HEK293T (cell line): ENCODE measurements around the gene BABAM1.
A peak's percentile ranks its signal among the peaks of the same experiment; 100 is the strongest.

ENCODE experiments used
- CTCF ChIA-PET: fragments of 350-600 bp; formaldehyde crosslinking; extraction: SDS; loops from one replicate; lab custom pipeline; 2021; ENCODE audit warnings: antibody characterized with exemption, inconsistent platforms; lab: Yijun Ruan, JAX
- POLR2A ChIA-PET: fragments of 350-600 bp; formaldehyde crosslinking; extraction: SDS; loops from one replicate; lab custom pipeline; 2020; ENCODE audit warnings: antibody characterized with exemption, inconsistent platforms; lab: Yijun Ruan, JAX
- DNase-seq: peaks from one replicate; pipeline ENCODE4 v3.0.0; 2012; ENCODE audit warnings: mixed read lengths; ENCODE audit errors: extremely low spot score
- ARNT ChIP-seq: fragments of 450-650 bp; IDR thresholded peaks from 2 replicates; pipeline ENCODE4 v1.6.1; 2017; ENCODE audit warnings: mild to moderate bottlenecking
- BHLHE40 ChIP-seq: fragments of 450-650 bp; IDR thresholded peaks from 2 replicates; pipeline ENCODE4 v1.6.1; 2016; ENCODE audit warnings: mild to moderate bottlenecking, moderate library complexity, borderline replicate concordance
- CTBP1 ChIP-seq: fragments of 450-650 bp; IDR thresholded peaks from 2 replicates; pipeline ENCODE4 v1.6.1; 2016; ENCODE audit warnings: borderline replicate concordance
- ELF4 ChIP-seq: fragments of 450-650 bp; IDR thresholded peaks from 2 replicates; pipeline ENCODE4 v1.6.1; 2017; ENCODE audit warnings: antibody characterized with exemption
- FOXA1 ChIP-seq: fragments of 450-650 bp; IDR thresholded peaks from 2 replicates; pipeline ENCODE4 v1.6.1; 2016; ENCODE audit warnings: mild to moderate bottlenecking
- FOXK2 ChIP-seq: fragments of 450-650 bp; IDR thresholded peaks from 2 replicates; pipeline ENCODE4 v1.6.1; 2016; ENCODE audit warnings: mild to moderate bottlenecking
- FOXM1 ChIP-seq: fragments of 450-650 bp; IDR thresholded peaks from 2 replicates; pipeline ENCODE4 v1.6.1; 2017; ENCODE audit warnings: mild to moderate bottlenecking, borderline replicate concordance
- HDGF ChIP-seq: fragments of 450-650 bp; IDR thresholded peaks from 2 replicates; pipeline ENCODE4 v1.6.1; 2017; ENCODE audit warnings: antibody characterized with exemption, borderline replicate concordance
- L3MBTL2 ChIP-seq: fragments of 450-650 bp; conservative IDR thresholded peaks from 2 replicates; pipeline ENCODE4 v1.6.1; 2016; ENCODE audit warnings: mild to moderate bottlenecking
- LEF1 ChIP-seq: fragments of 450-650 bp; IDR thresholded peaks from 2 replicates; pipeline ENCODE4 v1.6.1; 2017; ENCODE audit warnings: mild to moderate bottlenecking, borderline replicate concordance
- NFRKB ChIP-seq: fragments of 450-650 bp; IDR thresholded peaks from 2 replicates; pipeline ENCODE4 v1.6.1; 2016; ENCODE audit warnings: mild to moderate bottlenecking, moderate library complexity
- PKNOX1 ChIP-seq: fragments of 450-650 bp; IDR thresholded peaks from 2 replicates; pipeline ENCODE4 v1.6.1; 2016
- SP1 ChIP-seq: fragments of 450-650 bp; IDR thresholded peaks from 2 replicates; pipeline ENCODE4 v1.6.1; 2017
- SUZ12 ChIP-seq: fragments of 450-650 bp; IDR thresholded peaks from 2 replicates; pipeline ENCODE4 v1.6.1; 2016; ENCODE audit warnings: mild to moderate bottlenecking
- TARDBP ChIP-seq: fragments of 450-650 bp; IDR thresholded peaks from 2 replicates; pipeline ENCODE4 v1.6.1; 2016
- ZNF384 ChIP-seq: fragments of 450-650 bp; IDR thresholded peaks from 2 replicates; pipeline ENCODE4 v1.6.1; 2016

Gene BABAM1

GRCh38 chr19:17305216-17305516 is 37.9 kb downstream of the BABAM1 start:
- ChIA-PET POLR2A (interaction anchor here (0.6 to 6.2 kb wide), 9 partner anchors 11 to 231 kb away, joined by 3 to 107 read pairs (median 3); partner anchors contain the start of genes ANO8, BABAM1, GTPBP3 and MVB12A), CTCF (interaction anchor here (0.6 to 1.8 kb wide), 6 partner anchors 12 to 227 kb away, joined by 3 to 11 read pairs (median 4); partner anchors contain the start of gene BABAM1)
- TF ChIP-seq LEF1 (no peak), SUZ12 (no peak)
- DNase-seq: no peak

DNA sequence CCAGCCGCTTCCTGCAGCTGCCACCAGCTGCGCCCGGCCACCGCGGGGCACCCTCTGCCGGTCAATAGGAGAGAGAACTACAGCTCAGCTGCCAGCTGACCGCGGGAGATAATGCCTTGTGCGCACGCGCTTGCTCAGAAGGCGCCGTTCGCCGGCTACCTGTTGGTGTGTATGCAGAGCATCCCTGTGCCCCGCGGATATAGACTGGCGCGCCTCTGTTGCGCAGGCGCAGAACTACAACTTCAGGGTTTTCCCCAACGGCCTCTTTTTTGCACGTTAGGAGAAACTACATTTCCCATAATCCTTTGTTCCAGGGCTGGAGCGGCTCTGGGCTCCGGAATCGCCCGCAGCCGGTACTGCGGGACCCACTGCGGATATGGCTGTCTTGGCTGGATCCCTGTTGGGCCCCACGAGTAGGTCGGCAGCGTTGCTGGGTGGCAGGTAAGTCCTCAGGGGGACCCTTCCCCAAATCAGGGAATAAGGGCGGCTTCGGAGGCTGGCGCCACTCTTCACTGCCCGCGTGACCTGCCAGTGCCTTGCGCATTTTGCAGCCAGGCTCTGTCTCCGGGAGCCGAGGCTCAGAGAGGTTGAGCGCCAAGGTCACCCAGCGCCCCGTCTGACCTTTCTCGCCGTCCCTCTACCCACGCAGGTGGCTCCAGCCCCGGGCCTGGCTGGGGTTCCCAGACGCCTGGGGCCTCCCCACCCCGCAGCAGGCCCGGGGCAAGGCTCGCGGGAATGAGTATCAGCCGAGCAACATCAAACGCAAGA is 38.5 kb downstream of the BABAM1 start, which contains the start of gene MRPL34:
Gene MRPL34 (plus strand): TSS at position 356 of the 768 bp plus-strand sequence. CDS start 21 bp downstream, at position 377.
- DNase-seq: peak; percentile 79
- POLR2A ChIA-PET: interaction anchor here (0.6 to 6.2 kb wide), 8 partner anchors 11 to 231 kb away, joined by 3 to 107 read pairs (median 4); partner anchors contain the start of genes ANO8, BABAM1, GTPBP3 and OCEL1
- CTCF ChIA-PET: interaction anchor here (0.6 to 1.8 kb wide), 6 partner anchors 13 to 227 kb away, joined by 3 to 11 read pairs (median 4); partner anchors contain the start of gene BABAM1
- TF ChIP-seq CTBP1 (peak; percentile 68; the same call in 1 of the 2 replicates), ELF4 (peak; percentile 13; the same call in 1 of the 2 replicates), L3MBTL2 (peak; percentile 68), SUZ12 (no peak), FOXK2 (no peak)

GRCh38 chr19:17306285-17306714 is 39.1 kb downstream of the BABAM1 start:
- ChIA-PET POLR2A (interaction anchor here (0.7 to 6.2 kb wide), 4 partner anchors 11 to 101 kb away, joined by 3 to 107 read pairs (median 3); partner anchors contain the start of genes ANO8, GTPBP3 and USE1), CTCF (interaction anchor here (0.6 to 0.9 kb wide), 2 partner anchors 13 to 104 kb away, joined by 3 to 10 read pairs; no protein-coding TSS in a partner anchor)
- TF ChIP-seq NFRKB (no peak), ARNT (no peak), BHLHE40 (no peak), FOXM1 (no peak), L3MBTL2 (0 out of 2 replicates have a peak, but pooled peaks have one; percentile 2)
- no peak for DNase-seq

DNA sequence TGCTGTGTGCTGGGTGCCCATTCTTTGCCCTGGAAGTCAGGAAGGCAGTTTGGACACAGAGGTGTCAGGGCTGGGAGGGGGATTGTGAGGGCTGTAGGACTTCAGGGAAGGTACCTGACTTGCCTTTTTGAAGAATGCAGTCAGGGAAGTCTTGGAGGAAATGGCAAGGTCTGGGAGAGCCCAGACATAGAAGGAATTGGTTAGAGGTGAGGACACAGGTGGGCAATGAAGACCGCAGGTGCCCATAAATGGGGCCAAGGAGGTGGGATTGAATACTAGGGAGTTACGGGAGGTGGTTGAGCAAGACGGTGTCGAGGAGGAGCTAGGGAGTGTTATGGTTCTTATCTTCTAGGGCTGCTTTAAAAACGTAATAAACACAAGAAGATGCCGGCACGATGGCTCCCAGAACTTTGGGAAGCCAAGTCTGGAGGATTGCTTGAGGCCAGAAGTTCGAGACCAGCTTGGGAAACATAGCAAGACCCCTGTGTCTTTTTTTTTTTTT is 40.7 kb downstream of the BABAM1 start:
- POLR2A ChIA-PET: interaction anchor here (1.0 to 6.2 kb wide), 3 partner anchors 15 to 92 kb away, joined by 3 to 107 read pairs (median 14); partner anchors contain the start of genes ANO8, GTPBP3 and USE1
- DNase-seq: no peak
- CTCF ChIA-PET: interaction anchor here (0.8 kb wide), 1 partner anchor 28 kb away, joined by 3 read pairs; no protein-coding TSS in a partner anchor
- no peak for TF ChIP-seq NFRKB
- no peak for TF ChIP-seq SUZ12
- no peak for TF ChIP-seq ARNT
- TF ChIP-seq LEF1: no peak
- no peak for TF ChIP-seq TARDBP
- TF ChIP-seq ELF4: no peak
- no peak for TF ChIP-seq L3MBTL2
- TF ChIP-seq BHLHE40: no peak
- no peak for TF ChIP-seq FOXM1
- no peak for TF ChIP-seq ZNF384
- TF ChIP-seq HDGF: no peak
- no peak for TF ChIP-seq SP1
- no peak for TF ChIP-seq CTBP1
- TF ChIP-seq PKNOX1: no peak
- TF ChIP-seq FOXK2: no peak
- no peak for TF ChIP-seq FOXA1

GRCh38 chr19:17309198-17309964 is 42.1 kb downstream of the BABAM1 start, which contains the start of gene DDA1:
DDA1 (plus strand) TSS chr19:17309563; CDS start chr19:17309655, 92 bp downstream.
- CTCF ChIA-PET: no interaction called here
- DNase-seq: peak; percentile 93
- TF ChIP-seq NFRKB (no peak), ELF4 (peak; percentile 70), FOXM1 (no peak)
- POLR2A ChIA-PET: interaction anchor here (0.7 to 6.2 kb wide), 17 partner anchors 8 to 110 kb away, joined by 3 to 107 read pairs (median 4); partner anchors contain the start of genes ANO8, BABAM1, GTPBP3 and MVB12A

DNA sequence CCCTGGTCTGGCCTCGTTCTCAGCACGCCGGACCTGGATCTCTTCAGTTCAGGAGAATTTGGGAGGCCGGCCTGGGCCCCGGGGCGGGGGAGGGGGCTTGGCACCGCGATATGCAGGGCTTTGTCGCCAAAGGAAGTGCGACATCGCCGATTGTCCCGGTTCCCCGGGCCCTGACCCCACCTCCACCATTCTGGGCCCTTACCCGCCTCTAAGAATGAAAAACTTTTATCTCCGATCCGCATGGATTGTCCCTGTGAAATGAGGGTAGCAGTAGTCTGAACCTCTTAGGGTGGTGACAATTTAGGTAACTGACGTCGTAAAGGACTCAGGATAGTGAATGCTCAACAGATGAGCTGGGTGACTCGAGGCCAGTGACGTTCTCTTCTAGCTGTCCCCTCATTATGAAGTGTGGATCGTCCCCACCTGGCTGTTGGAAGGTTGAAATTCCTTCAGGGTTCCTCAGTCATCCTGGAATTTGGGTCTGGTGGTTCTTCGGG is 42.8 kb downstream of the BABAM1 start:
- TF ChIP-seq FOXM1 (no peak), BHLHE40 (no peak), ZNF384 (no peak), PKNOX1 (no peak), SP1 (no peak), HDGF (no peak), ELF4 (no peak), FOXK2 (no peak), SUZ12 (no peak), ARNT (no peak), CTBP1 (no peak), NFRKB (no peak), L3MBTL2 (no peak), TARDBP (no peak)
- DNase-seq: no peak
- CTCF ChIA-PET: no interaction called here
- POLR2A ChIA-PET: interaction anchor here (0.9 to 6.2 kb wide), 6 partner anchors 8 to 43 kb away, joined by 3 to 107 read pairs (median 6); partner anchors contain the start of genes ANO8, BABAM1 and GTPBP3
